GM12878 (cell line): ENCODE data around the gene TFF2. TPM values are rescaled to one million over a fixed set of nuclear protein-coding genes. Genes with fewer than 3 reads are reported as not detected.

Experiments
- ATAC-seq: fragments of 200-7000 bp; cut with Tn5 transposase; 3 replicates; pipeline ENCODE4 v1.9.1; 2020; ENCODE audit warnings: mild to moderate bottlenecking, moderate library complexity
- BruUV-seq: library from RNA; stranded (reverse); fragments of 400-500 nt; replicated peaks from 2 replicates; lab custom pipeline; 2021; lab: Mats Ljungman, UMichigan
- CTCF ChIA-PET: fragments of 300-600 bp; sonication (Branson Sonifier 250); formaldehyde crosslinking; extraction: SDS; loops from one replicate; lab custom pipeline; 2021; ENCODE audit warnings: inconsistent platforms; lab: Yijun Ruan, JAX
- POLR2A ChIA-PET: fragments of 350-600 bp; formaldehyde crosslinking; extraction: SDS; loops from one replicate; lab custom pipeline; 2021; ENCODE audit warnings: inconsistent platforms; lab: Charles Lee
- RAD21 ChIA-PET: fragments of 300-600 bp; sonication (Branson Sonifier 250); formaldehyde crosslinking; loops from one replicate; lab custom pipeline; 2023; ENCODE audit warnings: antibody characterized with exemption; ENCODE audit not compliant: unreplicated experiment; lab: Charles Lee
- SMC1A ChIA-PET: fragments of 300-600 bp; sonication (Branson Sonifier 250); formaldehyde crosslinking; loops from one replicate; lab custom pipeline; 2023; ENCODE audit not compliant: unreplicated experiment, uncharacterized antibody; lab: Charles Lee
- DNase-seq: peaks from one replicate; pipeline ENCODE4 v3.0.0-alpha.2; 2011; ENCODE audit warnings: low read depth, low spot score
- FAIRE-seq: peaks from 3 replicates; lab custom pipeline; 2011; peaks lifted over from hg19 to GRCh38; lab: Jason Lieb, UNC
- H2AFZ ChIP-seq: 2 replicates; pipeline ENCODE4 v1.6.0; 2011; ENCODE audit warnings: low read depth, low read length, control low read depth; ENCODE audit not compliant: control insufficient read depth
- H3K27ac ChIP-seq: 2 replicates; pipeline ENCODE4 v1.5.1; 2011; ENCODE audit warnings: control low read depth; ENCODE audit not compliant: control insufficient read depth, insufficient read depth
- H3K27me3 ChIP-seq, 2 experiments: replicated peaks in 1 of 2; 2 replicates each; pipeline versions ENCODE4 v1.6.0 to v1.6.1; 2011; ENCODE audit warnings: low read length in 1 of 2; ENCODE audit not compliant: control insufficient read depth in 2 of 2, insufficient read depth in 2 of 2
- H3K36me3 ChIP-seq, 2 experiments: 2 replicates each; pipeline ENCODE4 v1.5.1; 2011; ENCODE audit warnings: low read length in 1 of 2; ENCODE audit not compliant: control insufficient read depth in 2 of 2, insufficient read depth in 2 of 2
- H3K4me1 ChIP-seq: 2 replicates; pipeline ENCODE4 v1.6.1; 2011; ENCODE audit warnings: mild to moderate bottlenecking, low read length, moderate library complexity, mixed read lengths; ENCODE audit not compliant: control insufficient read depth, insufficient read depth
- H3K4me2 ChIP-seq: 2 replicates; pipeline ENCODE4 v1.6.0; 2011; ENCODE audit warnings: control low read depth; ENCODE audit not compliant: control insufficient read depth, insufficient read depth
- H3K4me3 ChIP-seq: fragments of 200-600 bp; sonication (generic); 2 replicates; pipeline ENCODE4 v1.5.1; 2016
- H3K79me2 ChIP-seq: 2 replicates; pipeline ENCODE4 v1.6.0; 2011; ENCODE audit warnings: low read length; ENCODE audit not compliant: control insufficient read depth, insufficient read depth
- H3K9ac ChIP-seq: 2 replicates; pipeline ENCODE4 v1.8.0; 2011; ENCODE audit warnings: low read length, control low read depth, mixed read lengths; ENCODE audit not compliant: control insufficient read depth, insufficient read depth
- H3K9me3 ChIP-seq: replicated peaks from 3 replicates; pipeline ENCODE4 v1.5.1; 2011; ENCODE audit warnings: mild to moderate bottlenecking, low read length; ENCODE audit not compliant: control insufficient read depth, insufficient read depth
- H4K20me1 ChIP-seq: 2 replicates; pipeline ENCODE4 v1.6.0; 2011; ENCODE audit not compliant: control insufficient read depth, insufficient read depth
- BCL11A ChIP-seq: IDR thresholded peaks from 2 replicates; pipeline ENCODE4 v1.6.1; 2011; ENCODE audit warnings: low read depth, low read length
- EED ChIP-seq: sonication (generic); IDR thresholded peaks from 2 replicates; pipeline ENCODE4 v1.6.1; 2016; ENCODE audit warnings: antibody characterized with exemption, low read depth
- EGR1 ChIP-seq, 2 experiments: IDR thresholded peaks; 1 replicate in 1 of 2; 2 replicates in 1 of 2; pipeline ENCODE4 v1.6.1; 2011 to 2012; ENCODE audit warnings: low read depth in 2 of 2, low read length in 2 of 2, borderline replicate concordance in 1 of 2, mild to moderate bottlenecking in 1 of 2, moderate library complexity in 1 of 2
- ESRRA ChIP-seq: IDR thresholded peaks from 2 replicates; pipeline ENCODE4 v1.6.1; 2012; ENCODE audit warnings: mild to moderate bottlenecking, low read length, improper control_type of control experiment
- EZH2 ChIP-seq: IDR thresholded peaks from 2 replicates; pipeline ENCODE4 v1.6.1; 2012; ENCODE audit warnings: low read depth, mild to moderate bottlenecking, control low read depth, inconsistent platforms, low read length, borderline replicate concordance; ENCODE audit not compliant: control insufficient read depth
- GATAD2B ChIP-seq: fragments of 450-650 bp; conservative IDR thresholded peaks from 2 replicates; pipeline ENCODE4 v1.6.1; 2017; ENCODE audit warnings: low read depth, mild to moderate bottlenecking, moderate library complexity
- KAT2A ChIP-seq: conservative IDR thresholded peaks from 2 replicates; pipeline ENCODE4 v1.6.1; 2011; ENCODE audit warnings: low read depth, low read length; ENCODE audit not compliant: control insufficient read depth
- NFYA ChIP-seq: IDR thresholded peaks from 2 replicates; pipeline ENCODE4 v1.6.1; 2011; ENCODE audit warnings: low read depth, mild to moderate bottlenecking, low read length, improper control_type of control experiment, borderline replicate concordance
- NR2C2 ChIP-seq: IDR thresholded peaks from 2 replicates; pipeline ENCODE4 v1.6.1; 2011; ENCODE audit warnings: borderline replicate concordance, low read depth; ENCODE audit not compliant: control insufficient read depth, insufficient read length
- NR2F1 ChIP-seq: fragments of 450-650 bp; conservative IDR thresholded peaks from 2 replicates; pipeline ENCODE4 v1.6.1; 2017; ENCODE audit warnings: mild to moderate bottlenecking
- SMARCA5 ChIP-seq: fragments of 450-650 bp; IDR thresholded peaks from 2 replicates; pipeline ENCODE4 v1.6.1; 2017; ENCODE audit warnings: mild to moderate bottlenecking
- ZNF592 ChIP-seq: fragments of 450-650 bp; IDR thresholded peaks from 2 replicates; pipeline ENCODE4 v1.6.1; 2017; ENCODE audit warnings: mild to moderate bottlenecking, moderate library complexity
- ZNF622 ChIP-seq: fragments of 450-650 bp; IDR thresholded peaks from 2 replicates; pipeline ENCODE4 v1.6.1; 2017; ENCODE audit warnings: mild to moderate bottlenecking, inconsistent platforms
- ZZZ3 ChIP-seq: IDR thresholded peaks from 2 replicates; pipeline ENCODE4 v1.6.1; 2011; ENCODE audit warnings: low read depth; ENCODE audit not compliant: control insufficient read depth, insufficient read length
- WGBS: methylation state at CpG from one replicate; pipeline ENCODE4 v1.1.6; 2016; ENCODE audit warnings: low lambda C conversion rate; ENCODE audit not compliant: insufficient replicate concordance, insufficient coverage; ENCODE audit errors: missing lambda C conversion rate; 5-methylcytosine and 5-hydroxymethylcytosine counted together
- in situ Hi-C: fragments of 300-500 bp; cut with MboI; formaldehyde crosslinking; loops from 9 replicates; pipeline ENCODE4 v1.14.3; 2018; ENCODE audit warnings: mixed read lengths
- intact Hi-C: fragments of 100-400 bp; cut with micrococcal nuclease; formaldehyde crosslinking; loops from one replicate; pipeline ENCODE4 v1.14.2; 2022; ENCODE audit not compliant: unreplicated experiment
- polyA plus RNA-seq, 11 experiments: library from polyadenylated mRNA; depleted of rRNA in 4 of 11; unstranded in 6 of 11; stranded (reverse) in 5 of 11; fragments of >200 nt; fragmentation: Nextera tagmentation in 4 of 11; fragmentation: Illumina TruSeq in 1 of 11; extraction: Ambion mirVana in 4 of 11; extraction: Trizol in 1 of 11; gene quantifications; 1 replicate in 1 of 11; 2 replicates in 10 of 11; pipeline versions ENCODE4 v1.2.1 to v1.2.3, GENCODE V29; 2011 to 2016; ENCODE audit warnings: inconsistent platforms in 2 of 11, missing spikeins in 2 of 11, low read depth in 1 of 11
- total RNA-seq, 4 experiments: library from RNA; depleted of rRNA in 3 of 4; stranded (reverse); fragments of >200 nt in 3 of 4; fragmentation: Illumina TruSeq in 1 of 4; extraction: Trizol in 1 of 4; gene quantifications; 2 replicates each; pipeline versions ENCODE4 v1.2.1 to v1.2.3, GENCODE V29; 2013 to 2021

Gene TFF2
- total and polyA plus RNA-seq, 10 of the 15 experiments (the other 5 are each of a cell fraction or from before 2014, with no cell fraction given), result 0.56 TPM; not detected in 9

GRCh38 chr21:42373908-42374455 is 23.2 kb upstream of the TFF2 start:
- in situ Hi-C loops, result no loop called here
- FAIRE-seq, result no peak

GRCh38 chr21:42373196-42373907 is 22.6 kb upstream of the TFF2 start:
- intact Hi-C loops, result no loop called here
- TF ChIP-seq BCL11A (no peak), ZZZ3 (no peak), KAT2A (no peak), ZNF592 (no peak), EZH2 (no peak), EED (no peak), NR2F1 (no peak), NFYA (no peak), GATAD2B (no peak), EGR1 (IDR thresholded peaks at IDR 0.05; ENCODE audit: borderline replicate concordance in 1 of 2, low read depth in 2 of 2, low read length in 2 of 2) (no peak)

More at GRCh38 chr21:42373908-42374455, 23.2 kb upstream of the TFF2 start:
- TF ChIP-seq EED (no peak), ZNF622 (no peak), SMARCA5 (no peak), ESRRA (no peak), NR2C2 (no peak)
- H4K20me1 ChIP-seq, result no peaks in the 10 kb centered on the region
- ATAC-seq, result no peak; the same call in 2 of the 3 replicates
- RAD21 ChIA-PET, result interaction anchor here (1.0 to 1.5 kb wide), 3 partner anchors 19 to 162 kb away, joined by 3 read pairs; no protein-coding TSS in a partner anchor
- H3K27me3 ChIP-seq, result no peaks in the 10 kb centered on the region
- H3K4me3 ChIP-seq, result no peak overlapping the region
- DNase-seq, result no peak
- no peaks in the 10 kb centered on the region for H3K79me2 ChIP-seq
- H2AFZ ChIP-seq, result no peak overlapping the region
- SMC1A ChIA-PET, result interaction anchor here (0.5 to 1.0 kb wide), 2 partner anchors 13 to 444 kb away, joined by 3 to 4 read pairs; no protein-coding TSS in a partner anchor
- no peaks in the 10 kb centered on the region for H3K4me1 ChIP-seq
- H3K9ac ChIP-seq, result no peak overlapping the region
- CTCF ChIA-PET, result no interaction called here
- 58% methylated on average over 16 of the region's 16 CpGs for WGBS
- H3K27ac ChIP-seq, result no peak overlapping the region
- intact Hi-C loops, result no loop called here
- H3K36me3 ChIP-seq, result no peaks in the 10 kb centered on the region
- POLR2A ChIA-PET, result no interaction called here
- no peak overlapping the region for H3K4me2 ChIP-seq
- no peaks in the 10 kb centered on the region for H3K9me3 ChIP-seq
- no TSS peak for BruUV-seq

More at GRCh38 chr21:42373196-42373907, 22.6 kb upstream of the TFF2 start:
- no peaks in the 10 kb centered on the region for H3K27me3 ChIP-seq
- no peaks in the 10 kb centered on the region for H4K20me1 ChIP-seq
- H3K27ac ChIP-seq, result no peak overlapping the region
- no peaks in the 10 kb centered on the region for H3K79me2 ChIP-seq
- ChIA-PET RAD21 (interaction anchor here (1.0 to 1.5 kb wide), 2 partner anchors 20 to 163 kb away, joined by 3 read pairs; no protein-coding TSS in a partner anchor), POLR2A (no interaction called here), CTCF (no interaction called here), SMC1A (interaction anchor here (0.5 to 1.4 kb wide), 3 partner anchors 8 to 445 kb away, joined by 3 to 4 read pairs (median 3); no protein-coding TSS in a partner anchor)
- in situ Hi-C loops, result no loop called here
- ATAC-seq (no peak), DNase-seq (no peak), FAIRE-seq (no peak)
- H2AFZ ChIP-seq, result no peak overlapping the region
- H3K4me3 ChIP-seq, result no peak overlapping the region
- WGBS, result 47% methylated on average over 21 of the region's 25 CpGs
- no peak overlapping the region for H3K4me2 ChIP-seq
- H3K9me3 ChIP-seq, result no peaks in the 10 kb centered on the region
- no peaks in the 10 kb centered on the region for H3K4me1 ChIP-seq
- no peaks in the 10 kb centered on the region for H3K36me3 ChIP-seq
- no TSS peak for BruUV-seq
- H3K9ac ChIP-seq, result no peak overlapping the region
